ENCODE measurements around the gene SLC7A6OS.

SLC7A6OS gene

GRCh38 chr16:68282064-68282452 is 28.7 kb downstream of the SLC7A6OS start:
- no peak for DNase-seq (ENCODE audit: low read depth in 4 of 4, low spot score in 1 of 4)

DNA sequence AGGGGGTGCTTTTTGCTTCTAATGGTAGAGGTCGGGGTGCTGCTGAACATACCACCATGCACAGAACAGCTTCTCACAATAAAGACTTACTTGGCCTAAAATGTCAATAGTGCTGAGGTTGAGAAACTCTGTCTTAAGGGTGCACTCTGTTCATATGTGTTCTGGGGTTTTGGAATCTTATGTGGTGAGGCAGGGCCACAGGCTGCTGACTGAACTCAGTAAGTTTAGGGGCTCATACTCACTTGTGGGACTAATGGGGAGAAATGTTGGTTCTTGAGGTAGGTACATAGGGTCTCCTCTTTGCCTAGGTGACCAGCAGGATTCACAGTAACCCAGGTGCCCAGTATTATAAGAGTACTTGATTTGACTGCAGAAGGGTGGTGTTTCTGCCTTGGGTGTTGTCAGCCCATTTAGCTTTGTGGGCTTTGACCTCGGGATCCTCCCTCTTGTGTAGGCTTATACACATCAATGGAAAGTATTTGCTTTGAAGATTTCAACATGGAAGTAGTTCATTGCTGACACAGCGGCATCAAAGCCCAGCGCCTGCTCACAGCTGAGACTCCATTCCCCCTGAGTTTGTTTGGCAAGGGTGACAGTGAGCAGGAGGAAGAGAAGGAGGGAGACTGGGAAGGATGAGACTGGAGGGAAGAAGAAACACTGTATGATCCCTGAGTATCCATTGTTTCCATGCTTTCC is 29.2 kb downstream of the SLC7A6OS start:
- DNase-seq (ENCODE audit: low read depth in 4 of 4, low spot score in 1 of 4): no peak

GRCh38 chr16:68279726-68280558 is 30.8 kb downstream of the SLC7A6OS start:
- DNase-seq (ENCODE audit: low read depth in 4 of 4, low spot score in 1 of 4): no peak

- no peak for DNase-seq (ENCODE audit: low read depth in 4 of 4, low spot score in 1 of 4)
These were observed 34.5 kb downstream of the SLC7A6OS start for GRCh38 chr16:68276223-68276622.

- DNase-seq (ENCODE audit: low read depth in 4 of 4, low spot score in 1 of 4): no peak
These were observed 35.0 kb downstream of the SLC7A6OS start for GRCh38 chr16:68275611-68276191.

DNA sequence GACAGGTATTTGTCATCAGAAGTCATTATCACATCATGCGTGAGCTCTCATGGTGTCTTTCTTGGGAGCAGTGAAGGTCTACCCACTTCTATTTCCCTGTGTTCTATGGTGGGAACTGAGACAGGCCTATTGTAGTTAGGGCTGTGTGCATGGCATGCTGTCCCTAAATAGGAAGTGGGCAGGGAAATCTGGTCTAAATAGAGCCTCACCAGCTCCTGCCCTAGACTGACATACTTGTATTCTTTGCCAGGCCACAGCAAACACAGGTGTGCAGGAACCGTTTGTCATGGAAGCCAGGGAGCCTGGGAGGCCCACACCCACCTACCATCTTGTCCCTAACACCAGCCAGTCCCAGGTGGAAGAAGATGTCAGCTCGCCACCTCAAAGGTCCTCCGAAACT is 36.3 kb downstream of the SLC7A6OS start:
- no peak for DNase-seq (ENCODE audit: low read depth in 4 of 4, low spot score in 1 of 4)

DNA sequence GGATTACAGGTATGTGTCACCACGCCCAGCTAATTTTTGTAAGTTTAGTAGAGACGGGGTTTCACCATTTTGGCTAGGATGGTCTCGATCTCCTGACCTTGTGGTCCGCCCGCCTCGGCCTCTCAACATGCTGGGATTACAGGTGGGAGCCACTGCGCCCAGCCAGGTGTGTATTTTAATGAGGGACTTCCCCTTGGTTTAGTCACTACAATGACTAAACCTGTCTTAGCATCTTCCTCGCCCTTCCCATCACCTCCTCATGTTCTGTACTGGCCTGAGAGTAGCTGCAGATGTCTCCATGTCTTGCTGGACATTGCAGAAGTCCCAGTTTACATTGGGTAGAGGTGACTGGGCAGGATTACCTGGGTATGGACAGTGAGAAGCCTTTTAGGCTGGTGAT is 36.9 kb downstream of the SLC7A6OS start:
- no peak for DNase-seq (ENCODE audit: low read depth in 4 of 4, low spot score in 1 of 4)

- DNase-seq (ENCODE audit: low read depth in 4 of 4, low spot score in 1 of 4): no peak
These were observed 37.3 kb downstream of the SLC7A6OS start for GRCh38 chr16:68273459-68273858.

- DNase-seq (ENCODE audit: low read depth in 4 of 4, low spot score in 1 of 4): no peak
These were observed 38.1 kb downstream of the SLC7A6OS start for GRCh38 chr16:68272507-68273209.

DNA sequence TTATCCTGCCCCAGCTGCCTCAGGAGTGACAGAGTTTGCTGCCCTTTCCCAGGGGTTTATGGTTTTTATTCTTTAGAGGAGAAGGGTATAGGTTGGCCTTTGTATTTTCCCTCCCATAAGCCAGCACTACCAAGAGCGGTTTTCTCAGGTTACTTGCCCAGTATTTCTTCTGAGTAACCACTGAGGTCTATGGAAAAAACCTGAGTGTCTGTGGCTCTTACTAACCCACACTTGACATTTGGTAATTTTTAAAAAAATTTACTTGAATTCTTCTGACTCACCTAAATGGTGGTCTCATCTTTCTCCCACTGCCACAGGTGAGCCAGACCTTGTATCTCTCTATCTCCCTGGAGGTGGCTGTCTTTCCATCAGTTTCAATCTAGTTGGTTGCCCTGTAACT is 40.4 kb downstream of the SLC7A6OS start:
- no peak for DNase-seq (ENCODE audit: low read depth in 4 of 4, low spot score in 1 of 4)

DNA sequence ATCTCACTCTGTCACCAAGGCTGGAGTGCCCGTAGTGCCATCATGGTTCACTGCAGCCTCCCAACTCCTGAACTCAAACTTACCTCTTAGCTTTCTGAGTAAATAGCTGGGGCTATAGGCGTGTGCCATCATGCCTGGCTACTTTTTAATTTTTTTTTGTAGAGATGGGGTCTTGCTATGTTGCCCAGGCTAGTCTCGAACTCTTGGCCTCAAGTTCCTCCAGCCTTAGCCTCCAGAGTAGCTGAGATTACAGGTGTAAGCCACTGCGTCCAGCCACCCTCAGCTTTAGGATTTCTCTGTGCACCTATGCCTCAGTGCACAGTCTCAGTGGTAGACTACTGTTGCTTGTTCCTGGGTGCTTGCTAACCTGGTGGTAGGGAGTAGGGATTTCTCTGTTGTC is 41.0 kb downstream of the SLC7A6OS start:
- DNase-seq (ENCODE audit: low read depth in 4 of 4, low spot score in 1 of 4): no peak

DNA sequence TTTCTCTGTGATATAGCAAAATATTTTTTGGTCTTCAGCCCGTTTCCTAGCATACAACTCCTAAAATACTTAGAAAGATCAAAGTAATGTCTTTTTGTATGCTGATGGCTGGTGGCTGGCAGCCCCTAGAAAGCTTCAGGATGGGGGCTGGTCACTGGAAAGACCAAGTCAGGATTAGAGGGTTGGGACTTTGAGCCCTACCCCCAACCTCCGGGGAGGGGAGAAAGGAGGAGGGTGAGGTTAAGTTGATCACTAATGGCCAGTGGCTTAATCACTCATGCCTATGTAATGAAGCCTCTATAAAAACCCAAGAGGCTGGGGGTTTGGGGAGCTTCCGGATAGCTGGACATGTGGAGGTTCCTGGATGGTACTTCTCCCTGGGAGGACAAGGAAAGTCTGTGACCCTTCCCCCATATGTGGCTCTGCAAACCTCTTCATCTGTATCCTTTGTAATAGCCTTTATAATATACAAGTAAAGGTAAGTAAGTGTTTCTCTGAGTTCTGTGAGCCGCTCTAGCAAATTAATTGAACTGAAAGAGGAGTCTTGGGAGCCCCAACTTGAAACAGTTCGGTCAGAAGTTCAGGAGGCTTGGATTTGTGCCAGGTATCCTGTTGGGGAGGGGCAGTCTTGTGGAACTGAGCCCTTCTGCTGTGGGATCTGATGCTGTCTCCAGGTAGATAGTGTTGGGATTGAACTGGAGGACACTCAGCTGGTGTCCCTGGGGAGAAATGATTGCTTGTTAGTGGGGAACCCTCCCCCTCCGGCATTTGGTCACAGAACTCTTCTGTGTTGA is 42.9 kb downstream of the SLC7A6OS start:
- DNase-seq (ENCODE audit: low read depth in 4 of 4, low spot score in 1 of 4): no peak

DNA sequence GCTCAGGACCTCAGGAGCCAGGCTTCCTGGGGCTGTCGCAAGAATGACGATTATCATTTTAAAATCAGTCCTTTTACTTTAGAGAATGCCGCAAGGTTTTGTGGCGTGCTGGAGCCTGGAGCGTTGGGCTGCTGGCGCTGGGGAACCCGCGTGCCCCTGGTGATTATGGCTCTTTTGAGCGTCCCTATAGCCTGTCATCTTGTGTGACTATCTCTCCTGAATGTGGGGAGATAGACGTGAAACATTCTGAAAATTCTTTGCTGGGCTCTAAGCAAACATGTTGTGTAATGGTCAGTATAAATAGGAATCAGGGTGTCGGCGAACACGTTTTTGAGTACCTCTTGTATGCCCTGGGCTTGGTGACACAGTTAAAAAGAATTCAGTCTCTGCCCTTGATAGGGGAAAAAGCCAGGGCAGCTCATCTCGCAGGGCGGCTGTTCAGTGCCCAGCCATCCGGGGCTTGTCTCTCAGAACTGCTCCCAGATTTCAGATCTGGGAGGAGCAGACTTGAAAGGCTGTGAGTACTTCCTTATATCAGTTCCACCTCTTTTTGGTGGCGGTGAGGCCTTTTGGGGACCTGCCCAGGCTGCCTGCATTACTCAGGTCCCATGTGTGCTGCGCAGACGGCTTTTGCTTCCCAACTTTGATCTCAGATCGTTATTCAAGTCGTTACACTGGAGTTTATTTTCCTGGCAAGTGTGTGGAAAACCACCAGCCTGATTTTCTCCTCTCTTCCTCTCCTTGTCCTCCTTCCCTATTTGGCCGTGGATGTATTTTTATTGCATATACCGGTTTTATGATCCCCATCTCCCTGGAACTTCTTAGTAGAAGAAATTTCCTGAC is 45.4 kb downstream of the SLC7A6OS start:
- peak in 2 of 4 experiments; percentile 42 to 47 for DNase-seq (ENCODE audit: low read depth in 4 of 4, low spot score in 1 of 4)

- DNase-seq (ENCODE audit: low read depth in 4 of 4, low spot score in 1 of 4): peak; percentile 69 to 84 (median 76)
These were observed 46.3 kb downstream of the SLC7A6OS start, which contains the start of gene SLC7A6 for GRCh38 chr16:68264128-68265077. SLC7A6 (plus strand) TSS chr16:68264526; CDS start chr16:68274727, 10,201 bp downstream.

GRCh38 chr16:68263559-68264127 is 47.1 kb downstream of the SLC7A6OS start:
- DNase-seq (ENCODE audit: low read depth in 4 of 4, low spot score in 1 of 4): no peak

- no peak for DNase-seq (ENCODE audit: low read depth in 4 of 4, low spot score in 1 of 4)
These were observed 51.5 kb downstream of the SLC7A6OS start for GRCh38 chr16:68259007-68259825.

Data from stimulated activated CD4-positive, alpha-beta T cell treated with anti-CD3 and anti-CD28 coated beads, Interleukin-1b, Interleukin-23, amount 100 ng/mL, for 24 hours (primary cell).